Smooth muscle cell (in vitro differentiated cells): ENCODE results near the gene RFX2. TPM values are rescaled to one million over a fixed set of nuclear protein-coding genes. Genes with fewer than 3 reads are reported as not detected.
A peak's percentile ranks its signal among the peaks of the same experiment; 100 is the strongest.

Experiments used
- DNase-seq: peaks from one replicate; lab custom pipeline; 2025; ENCODE audit not compliant: unreplicated experiment; lab: John Stamatoyannopoulos, UW
- H2AFZ ChIP-seq: fragments of 200-600 bp; sonication (generic); 2 replicates; pipeline ENCODE4 v1.6.0; 2016; ENCODE audit warnings: antibody characterized with exemption, low read depth, mild to moderate bottlenecking
- H3F3A ChIP-seq: fragments of 200-600 bp; sonication (generic); 2 replicates; pipeline ENCODE4 v1.6.0; 2017; ENCODE audit warnings: antibody characterized with exemption, low read depth
- H3K27ac ChIP-seq: fragments of 200-600 bp; sonication (generic); 2 replicates; pipeline ENCODE4 v1.5.1; 2016; ENCODE audit warnings: low read depth, mild to moderate bottlenecking
- H3K27me3 ChIP-seq: fragments of 200-600 bp; sonication (generic); 2 replicates; pipeline ENCODE4 v1.6.1; 2016; ENCODE audit warnings: low read depth, mild to moderate bottlenecking
- H3K36me3 ChIP-seq: fragments of 200-600 bp; sonication (generic); 2 replicates; pipeline ENCODE4 v1.5.1; 2016; ENCODE audit warnings: low read depth
- H3K4me1 ChIP-seq: fragments of 200-600 bp; sonication (generic); 2 replicates; pipeline ENCODE4 v1.5.1; 2016; ENCODE audit warnings: low read depth
- H3K4me2 ChIP-seq: fragments of 200-600 bp; sonication (generic); 2 replicates; pipeline ENCODE4 v1.6.0; 2016; ENCODE audit warnings: mild to moderate bottlenecking
- H3K4me3 ChIP-seq: fragments of 200-600 bp; sonication (generic); 2 replicates; pipeline ENCODE4 v1.5.1; 2016; ENCODE audit warnings: mild to moderate bottlenecking
- H3K79me2 ChIP-seq: fragments of 200-600 bp; sonication (generic); 2 replicates; pipeline ENCODE4 v1.6.0; 2016; ENCODE audit warnings: low read depth, mild to moderate bottlenecking
- H3K9ac ChIP-seq: fragments of 200-600 bp; sonication (generic); 2 replicates; pipeline ENCODE4 v1.6.0; 2016; ENCODE audit warnings: low read depth
- H3K9me3 ChIP-seq: fragments of 200-600 bp; sonication (generic); replicated peaks from 2 replicates; pipeline ENCODE4 v1.5.1; 2016; ENCODE audit warnings: low read depth
- H4K20me1 ChIP-seq: fragments of 200-600 bp; sonication (generic); 2 replicates; pipeline ENCODE4 v1.6.0; 2016; ENCODE audit warnings: low read depth
- CTCF ChIP-seq: fragments of 200-600 bp; sonication (generic); IDR thresholded peaks from 2 replicates; pipeline ENCODE4 v1.5.1; 2017; ENCODE audit warnings: borderline replicate concordance, mild to moderate bottlenecking, antibody characterized with exemption; ENCODE audit not compliant: insufficient read depth, poor library complexity, severe bottlenecking
- WGBS: methylation state at CpG from one replicate; pipeline ENCODE4 v1.1.7; 2016; ENCODE audit warnings: low lambda C conversion rate; 5-methylcytosine and 5-hydroxymethylcytosine counted together
- polyA plus RNA-seq: library from polyadenylated mRNA; unstranded; fragments of >200 nt; fragmentation: Nextera tagmentation; extraction: Ambion mirVana; gene quantifications from 2 replicates; pipeline ENCODE4 v1.2.1, GENCODE V29; 2016
- total RNA-seq: library from RNA; depleted of rRNA; stranded (reverse); fragments of >200 nt; gene quantifications from 2 replicates; pipeline ENCODE4 v1.2.3, GENCODE V29; 2014

RFX2 gene
- total and polyA plus RNA-seq, 2 experiments from 2014 or later = 4.7 to 7.5 TPM

- peak overlapping the region; percentile 12 for H3K9ac ChIP-seq
- no peak for DNase-seq
- TF ChIP-seq CTCF = no peak
- peaks cover 14% of the 10 kb centered on the region for H3F3A ChIP-seq
- peaks cover 92% of the 10 kb centered on the region for H3K79me2 ChIP-seq
- H2AFZ ChIP-seq = no peak overlapping the region
- H3K4me1 ChIP-seq = peaks cover 60% of the 10 kb centered on the region
- WGBS = 68% methylated on average over 6 of the region's 6 CpGs
- peaks cover 100% of the 10 kb centered on the region for H4K20me1 ChIP-seq
- H3K4me2 ChIP-seq = peak overlapping the region; percentile 76
- H3K27ac ChIP-seq = peak overlapping the region; percentile 77
- H3K4me3 ChIP-seq = peak overlapping the region; percentile 31
- no peaks in the 10 kb centered on the region for H3K27me3 ChIP-seq
- H3K9me3 ChIP-seq = no peaks in the 10 kb centered on the region
- no peaks in the 10 kb centered on the region for H3K36me3 ChIP-seq
Observed at GRCh38 chr19:5954293-5954692, 156.0 kb downstream of the RFX2 start.

- 65% methylated on average over 17 of the region's 17 CpGs for WGBS
- Histone ChIP-seq H3F3A (peaks cover 16% of the 10 kb centered on the region), H3K9me3 (no peaks in the 10 kb centered on the region), H4K20me1 (peaks cover 100% of the 10 kb centered on the region), H3K36me3 (no peaks in the 10 kb centered on the region), H3K4me3 (peak overlapping the region; percentile 31), H3K4me2 (peak overlapping the region; percentile 76), H3K4me1 (peaks cover 65% of the 10 kb centered on the region), H3K27ac (peak overlapping the region; percentile 77), H3K9ac (peak overlapping the region; percentile 16), H2AFZ (no peak overlapping the region), H3K27me3 (no peaks in the 10 kb centered on the region), H3K79me2 (peaks cover 91% of the 10 kb centered on the region)
- no peak for TF ChIP-seq CTCF
- DNase-seq = no peak
Observed at GRCh38 chr19:5953680-5954213, 156.6 kb downstream of the RFX2 start.

GRCh38 chr19:5953030-5953589 is 157.2 kb downstream of the RFX2 start:
- Histone ChIP-seq H3K4me1 (peaks cover 71% of the 10 kb centered on the region), H3K79me2 (peaks cover 86% of the 10 kb centered on the region), H4K20me1 (peaks cover 100% of the 10 kb centered on the region), H3K27me3 (no peaks in the 10 kb centered on the region), H3K4me3 (no peak overlapping the region), H3K27ac (peak overlapping the region; percentile 77), H3K4me2 (peak overlapping the region; percentile 76), H3F3A (peaks cover 21% of the 10 kb centered on the region), H2AFZ (no peak overlapping the region), H3K9me3 (no peaks in the 10 kb centered on the region), H3K36me3 (no peaks in the 10 kb centered on the region), H3K9ac (peak overlapping the region; percentile 16)
- DNase-seq = no peak
- TF ChIP-seq CTCF = no peak
- 43% methylated on average over 5 of the region's 5 CpGs for WGBS
